ENCODE results near the gene CT45A3.
"Not testable (repeated sequence)": the region's sequence is repeated elsewhere in the genome, so short reads cannot be mapped to it uniquely, and the experiment has no call there.

CT45A3 gene, protein sequence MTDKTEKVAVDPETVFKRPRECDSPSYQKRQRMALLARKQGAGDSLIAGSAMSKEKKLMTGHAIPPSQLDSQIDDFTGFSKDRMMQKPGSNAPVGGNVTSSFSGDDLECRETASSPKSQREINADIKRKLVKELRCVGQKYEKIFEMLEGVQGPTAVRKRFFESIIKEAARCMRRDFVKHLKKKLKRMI

DNA sequence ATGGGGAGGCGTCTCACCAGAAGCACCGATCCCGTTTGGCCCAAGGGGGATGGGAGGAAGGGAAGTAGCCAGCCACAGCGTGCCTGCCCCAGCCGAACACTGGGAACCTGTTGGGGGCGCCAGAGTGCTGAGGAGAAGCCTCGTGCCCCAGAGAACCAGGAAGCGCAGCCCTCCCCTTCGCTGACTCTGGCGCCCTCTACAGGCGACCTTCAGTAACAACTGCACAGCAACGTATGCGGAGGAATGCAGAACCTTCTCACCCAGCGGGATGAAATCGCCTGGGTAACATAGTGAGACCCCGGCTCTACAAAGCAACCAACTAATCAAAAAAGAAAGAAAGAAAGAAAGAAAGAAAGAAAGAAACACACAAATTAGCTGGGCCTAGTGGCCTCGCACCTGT lies at the start of gene CT45A3:
Gene CT45A3, minus strand, starts transcription at position 101 of the 400 bp plus-strand sequence. CDS start 3,747 bp downstream, outside the sequence.
- DNase-seq (ENCODE audit: extremely low read depth, low read depth); H3K4me3 ChIP-seq (replicated peaks; ENCODE audit: low read depth, low read length): not testable (repeated sequence)

DNA sequence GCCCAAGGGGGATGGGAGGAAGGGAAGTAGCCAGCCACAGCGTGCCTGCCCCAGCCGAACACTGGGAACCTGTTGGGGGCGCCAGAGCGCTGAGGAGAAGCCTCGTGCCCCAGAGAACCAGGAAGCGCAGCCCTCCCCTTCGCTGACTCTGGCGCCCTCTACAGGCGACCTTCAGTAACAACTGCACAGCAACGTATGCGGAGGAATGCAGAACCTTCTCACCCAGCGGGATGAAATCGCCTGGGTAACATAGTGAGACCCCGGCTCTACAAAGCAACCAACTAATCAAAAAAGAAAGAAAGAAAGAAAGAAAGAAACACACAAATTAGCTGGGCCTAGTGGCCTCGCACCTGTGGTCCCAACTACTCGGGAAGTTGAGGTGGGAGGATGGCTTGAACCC lies 34.7 kb upstream of the CT45A3 start, which contains the start of gene CT45A6:
Gene CT45A6, minus strand, starts transcription at position 101 of the 400 bp plus-strand sequence. CDS start 3,794 bp downstream, outside the sequence.
- DNase-seq (ENCODE audit: extremely low read depth, low read depth): not testable (repeated sequence)

DNA sequence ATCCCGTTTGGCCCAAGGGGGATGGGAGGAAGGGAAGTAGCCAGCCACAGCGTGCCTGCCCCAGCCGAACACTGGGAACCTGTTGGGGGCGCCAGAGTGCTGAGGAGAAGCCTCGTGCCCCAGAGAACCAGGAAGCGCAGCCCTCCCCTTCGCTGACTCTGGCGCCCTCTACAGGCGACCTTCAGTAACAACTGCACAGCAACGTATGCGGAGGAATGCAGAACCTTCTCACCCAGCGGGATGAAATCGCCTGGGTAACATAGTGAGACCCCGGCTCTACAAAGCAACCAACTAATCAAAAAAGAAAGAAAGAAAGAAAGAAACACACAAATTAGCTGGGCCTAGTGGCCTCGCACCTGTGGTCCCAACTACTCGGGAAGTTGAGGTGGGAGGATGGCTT lies 17.4 kb upstream of the CT45A3 start, which contains the start of gene CT45A5:
Gene CT45A5, minus strand, starts transcription at position 101 of the 400 bp plus-strand sequence. CDS start 3,774 bp downstream, outside the sequence.
- not testable (repeated sequence) for DNase-seq (ENCODE audit: extremely low read depth, low read depth); H3K4me3 ChIP-seq (replicated peaks; ENCODE audit: low read depth, low read length)

More for the DNA sequence above, 34.7 kb upstream of the CT45A3 start, which contains the start of gene CT45A6:
- H3K4me3 ChIP-seq (replicated peaks; ENCODE audit: low read depth, low read length): not testable (repeated sequence)

DNA sequence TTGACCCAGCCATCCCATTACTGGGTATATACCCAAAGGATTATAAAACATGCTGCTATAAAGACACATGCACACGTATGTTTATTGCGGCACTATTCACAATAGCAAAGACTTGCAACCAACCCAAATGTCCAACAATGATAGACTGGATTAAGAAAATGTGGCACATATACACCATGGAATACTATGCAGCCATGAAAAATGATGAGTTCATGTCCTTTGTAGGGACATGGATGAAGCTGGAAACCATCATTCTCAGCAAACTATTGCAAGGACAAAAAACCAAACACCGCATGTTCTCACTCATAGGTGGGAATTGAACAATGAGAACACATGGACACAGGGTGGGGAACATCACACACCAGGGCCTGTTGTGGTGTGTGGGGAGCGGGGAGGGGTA lies 23.3 kb downstream of the CT45A3 start:
- H3K4me3 ChIP-seq (replicated peaks; ENCODE audit: low read depth, low read length); DNase-seq (ENCODE audit: extremely low read depth, low read depth): not testable (repeated sequence)

DNA sequence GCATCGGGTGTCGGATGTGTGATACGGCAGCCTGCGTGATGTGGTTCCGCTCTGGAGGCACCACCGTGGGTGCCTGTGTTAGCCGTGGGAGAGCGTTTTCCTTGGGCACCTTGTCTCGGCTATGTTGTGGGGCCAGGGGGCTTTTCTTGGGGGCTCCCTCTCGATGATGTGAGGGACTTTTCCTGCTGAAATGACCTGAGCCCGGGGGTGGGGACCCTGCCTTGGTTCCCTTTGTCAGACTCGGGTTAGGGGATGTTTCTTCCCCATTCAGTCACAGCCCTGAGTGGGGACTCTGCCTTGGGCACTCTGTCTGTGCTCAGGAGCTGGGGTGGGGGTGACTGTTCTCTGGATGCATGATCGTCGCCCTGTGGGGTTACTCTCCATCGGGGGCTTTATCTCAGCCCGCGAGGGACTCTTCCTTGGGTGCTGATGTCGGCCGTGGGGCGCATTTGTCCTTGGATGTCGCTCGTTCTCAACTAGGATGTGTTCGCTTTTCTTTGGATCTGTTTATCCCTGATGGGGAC lies 26.7 kb downstream of the CT45A3 start:
- no peak for DNase-seq (ENCODE audit: extremely low read depth, low read depth)
- no peak overlapping the region for H3K4me3 ChIP-seq (replicated peaks; ENCODE audit: low read depth, low read length)
- TF ChIP-seq, protein P1, sequence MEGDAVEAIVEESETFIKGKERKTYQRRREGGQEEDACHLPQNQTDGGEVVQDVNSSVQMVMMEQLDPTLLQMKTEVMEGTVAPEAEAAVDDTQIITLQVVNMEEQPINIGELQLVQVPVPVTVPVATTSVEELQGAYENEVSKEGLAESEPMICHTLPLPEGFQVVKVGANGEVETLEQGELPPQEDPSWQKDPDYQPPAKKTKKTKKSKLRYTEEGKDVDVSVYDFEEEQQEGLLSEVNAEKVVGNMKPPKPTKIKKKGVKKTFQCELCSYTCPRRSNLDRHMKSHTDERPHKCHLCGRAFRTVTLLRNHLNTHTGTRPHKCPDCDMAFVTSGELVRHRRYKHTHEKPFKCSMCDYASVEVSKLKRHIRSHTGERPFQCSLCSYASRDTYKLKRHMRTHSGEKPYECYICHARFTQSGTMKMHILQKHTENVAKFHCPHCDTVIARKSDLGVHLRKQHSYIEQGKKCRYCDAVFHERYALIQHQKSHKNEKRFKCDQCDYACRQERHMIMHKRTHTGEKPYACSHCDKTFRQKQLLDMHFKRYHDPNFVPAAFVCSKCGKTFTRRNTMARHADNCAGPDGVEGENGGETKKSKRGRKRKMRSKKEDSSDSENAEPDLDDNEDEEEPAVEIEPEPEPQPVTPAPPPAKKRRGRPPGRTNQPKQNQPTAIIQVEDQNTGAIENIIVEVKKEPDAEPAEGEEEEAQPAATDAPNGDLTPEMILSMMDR (IDR thresholded peaks at IDR 0.05; ENCODE audit: low read depth, low read length, missing control alignments): no peak

DNA sequence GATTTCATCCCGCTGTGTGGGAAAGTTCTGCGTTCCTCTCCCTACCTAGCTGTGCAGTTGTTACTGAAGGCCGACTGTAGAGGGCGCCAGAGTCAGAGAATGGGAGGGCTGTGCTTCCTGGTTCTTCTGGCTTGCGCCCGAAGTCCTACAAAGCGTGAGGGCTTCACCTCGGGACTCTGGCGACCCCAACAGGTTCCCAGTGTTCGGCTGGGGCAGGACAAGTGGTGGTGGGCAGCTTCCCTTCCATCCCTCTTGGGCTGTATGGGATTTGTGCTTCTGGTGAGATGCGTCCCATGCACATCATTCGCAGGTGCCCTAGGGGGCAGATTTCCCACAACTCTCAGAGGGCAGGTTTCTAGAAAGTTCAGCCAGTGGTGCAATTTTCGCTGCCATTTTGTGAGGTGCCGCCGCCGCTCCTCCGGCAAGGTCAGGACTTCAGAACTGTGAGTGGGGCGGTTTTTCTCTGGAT lies 27.3 kb downstream of the CT45A3 start:
- H3K4me3 ChIP-seq (replicated peaks; ENCODE audit: low read depth, low read length): no peak overlapping the region
- DNase-seq (ENCODE audit: extremely low read depth, low read depth): no peak

DNA sequence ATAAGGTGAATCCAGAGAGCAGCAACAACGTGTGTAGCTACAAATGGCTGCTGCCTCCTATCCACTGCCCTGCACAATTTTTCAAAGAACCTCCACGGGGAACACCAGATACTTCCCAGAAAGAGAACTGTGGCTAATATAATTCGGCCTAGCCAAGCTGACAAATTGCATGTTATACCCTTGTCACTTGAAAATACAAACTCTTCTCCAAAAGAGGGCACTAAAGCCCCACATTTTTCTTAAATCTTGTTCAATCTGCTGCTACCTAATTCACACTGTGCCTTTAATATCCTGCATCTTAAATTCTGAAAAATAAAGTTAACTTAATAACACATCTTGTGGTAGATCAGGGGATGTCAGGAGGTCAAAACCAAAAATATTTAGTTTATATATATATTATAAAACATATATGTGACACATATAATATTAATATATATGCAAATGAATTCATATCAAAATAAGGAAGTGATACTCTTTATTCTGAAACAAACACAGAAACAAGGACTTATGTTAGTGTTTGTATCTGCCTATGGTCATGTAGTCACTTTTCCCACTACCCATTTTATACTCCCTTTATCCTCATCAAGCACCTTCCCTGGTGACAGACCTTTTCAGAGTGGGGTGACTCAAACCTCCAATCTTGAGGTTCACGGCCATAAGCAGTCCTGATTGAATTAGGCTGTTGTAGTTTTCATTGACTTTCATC lies 30.5 kb downstream of the CT45A3 start:
- DNase-seq (ENCODE audit: extremely low read depth, low read depth): no peak
- H3K4me3 ChIP-seq (replicated peaks; ENCODE audit: low read depth, low read length): no peak overlapping the region
- TF ChIP-seq, protein P1 (IDR thresholded peaks at IDR 0.05; ENCODE audit: low read depth, low read length, missing control alignments): no peak

More for the DNA sequence above, 27.3 kb downstream of the CT45A3 start:
- TF ChIP-seq, protein P1 (IDR thresholded peaks at IDR 0.05; ENCODE audit: low read depth, low read length, missing control alignments): peak; percentile 53

DNA sequence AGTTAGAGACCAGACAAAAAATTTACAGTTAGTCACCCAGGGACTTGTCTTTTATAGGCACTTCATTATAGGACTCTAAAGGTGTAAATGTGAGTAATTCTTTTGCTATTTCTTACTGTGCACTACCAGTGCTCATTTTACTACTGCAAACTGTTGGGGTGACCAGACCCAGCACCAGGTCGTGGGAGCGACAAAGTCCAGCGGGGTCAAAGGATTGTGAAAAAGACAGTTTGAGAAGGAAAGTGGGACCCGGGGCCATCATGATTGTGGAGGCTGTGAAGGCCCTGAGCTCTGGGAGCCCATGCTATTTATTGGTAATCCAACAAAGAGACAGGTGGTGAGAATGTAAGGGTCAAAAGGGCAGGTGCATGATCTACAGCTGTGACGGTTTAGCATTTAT lies 33.3 kb downstream of the CT45A3 start:
- DNase-seq (ENCODE audit: extremely low read depth, low read depth); H3K4me3 ChIP-seq (replicated peaks; ENCODE audit: low read depth, low read length): not testable (repeated sequence)

DNA sequence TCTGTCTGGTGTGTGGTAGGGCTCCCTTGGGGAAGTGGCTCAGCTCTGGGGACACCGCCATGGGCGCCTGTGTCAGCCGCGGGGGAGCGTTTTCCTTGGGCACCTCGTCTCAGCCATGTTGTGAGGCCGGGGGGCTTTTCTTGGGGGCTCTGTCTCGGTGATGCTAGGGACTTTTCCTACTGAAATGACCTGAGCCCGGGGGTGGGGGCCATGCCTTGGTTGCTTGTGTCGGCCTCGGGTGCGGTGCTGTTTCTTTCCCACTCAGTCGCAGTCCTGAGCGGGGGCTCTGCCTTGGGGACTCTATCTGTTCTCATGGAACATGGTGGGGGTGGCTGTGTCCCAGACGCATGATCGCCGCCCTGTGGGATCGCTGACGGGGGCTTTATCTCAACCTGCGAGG lies 54.2 kb downstream of the CT45A3 start:
- H3K4me3 ChIP-seq (replicated peaks; ENCODE audit: low read depth, low read length): no peak overlapping the region
- DNase-seq (ENCODE audit: extremely low read depth, low read depth): no peak
- TF ChIP-seq, protein P1 (IDR thresholded peaks at IDR 0.05; ENCODE audit: low read depth, low read length, missing control alignments): no peak
